ENCODE data around the gene CHRM3.
"Not testable (repeated sequence)": the region's sequence is repeated elsewhere in the genome, so short reads cannot be mapped to it uniquely, and the experiment has no call there.

Gene CHRM3

GRCh38 chr1:239386453-239387303, at the start of gene CHRM3:
Gene CHRM3, plus strand, starts transcription at chr1:239386568. Its CDS starts 520,884 bp downstream, at chr1:239907452.
- peak; percentile 77 for DNase-seq (ENCODE audit: low spot score)

GRCh38 chr1:239337799-239338430, 48.5 kb upstream of the CHRM3 start:
- no peak for DNase-seq (ENCODE audit: low spot score)

GRCh38 chr1:239347776-239348175, 38.6 kb upstream of the CHRM3 start:
- DNase-seq (ENCODE audit: low spot score) = no peak

GRCh38 chr1:239348635-239349353, 37.6 kb upstream of the CHRM3 start:
- no peak for DNase-seq (ENCODE audit: low spot score)

GRCh38 chr1:239349699-239350098, 36.7 kb upstream of the CHRM3 start:
- no peak for DNase-seq (ENCODE audit: low spot score)

- no peak for DNase-seq (ENCODE audit: low spot score)
These were observed 32.8 kb upstream of the CHRM3 start for GRCh38 chr1:239353536-239353935.

- DNase-seq (ENCODE audit: low spot score) = peak; percentile 18
These were observed 32.1 kb upstream of the CHRM3 start for GRCh38 chr1:239354231-239354630.

- no peak for DNase-seq (ENCODE audit: low spot score)
These were observed 28.5 kb upstream of the CHRM3 start for GRCh38 chr1:239357867-239358266.

- peak; percentile 67 for DNase-seq (ENCODE audit: low spot score)
These were observed 25.0 kb upstream of the CHRM3 start for GRCh38 chr1:239361403-239361802.

GRCh38 chr1:239363930-239364329, 22.4 kb upstream of the CHRM3 start:
- no peak for DNase-seq (ENCODE audit: low spot score)

GRCh38 chr1:239367196-239367810, 19.1 kb upstream of the CHRM3 start:
- no peak for DNase-seq (ENCODE audit: low spot score)

- DNase-seq (ENCODE audit: low spot score) = no peak
These were observed 17.8 kb upstream of the CHRM3 start for GRCh38 chr1:239368436-239369109.

- DNase-seq (ENCODE audit: low spot score) = not testable (repeated sequence)
These were observed 15.5 kb upstream of the CHRM3 start for GRCh38 chr1:239370869-239371268.

GRCh38 chr1:239382666-239383065, 3.7 kb upstream of the CHRM3 start:
- no peak for DNase-seq (ENCODE audit: low spot score)

GRCh38 chr1:239383714-239384113, 2.7 kb upstream of the CHRM3 start:
- no peak for DNase-seq (ENCODE audit: low spot score)

GRCh38 chr1:239387304-239388158, 1.2 kb downstream of the CHRM3 start:
- DNase-seq (ENCODE audit: low spot score) = no peak

- no peak for DNase-seq (ENCODE audit: low spot score)
These were observed 1.8 kb downstream of the CHRM3 start for GRCh38 chr1:239388159-239388485.

GRCh38 chr1:239388578-239388977, 2.2 kb downstream of the CHRM3 start:
- DNase-seq (ENCODE audit: low spot score) = no peak

- no peak for DNase-seq (ENCODE audit: low spot score)
These were observed 3.3 kb downstream of the CHRM3 start for GRCh38 chr1:239389703-239390102.

- DNase-seq (ENCODE audit: low spot score) = no peak
These were observed 5.9 kb downstream of the CHRM3 start for GRCh38 chr1:239392271-239392670.

- DNase-seq (ENCODE audit: low spot score) = no peak
These were observed 7.7 kb downstream of the CHRM3 start for GRCh38 chr1:239394107-239394506.

Data from COLO829 (cell line).